Fibroblast of skin of left quadriceps (primary cell): ENCODE measurements around the gene ORC2.
A peak's percentile ranks its signal among the peaks of the same experiment; 100 is the strongest.
"Not testable (repeated sequence)": the region's sequence is repeated elsewhere in the genome, so short reads cannot be mapped to it uniquely, and the experiment has no call there.

Source experiments
- DNase-seq, 2 experiments: peaks; one replicate each; pipeline ENCODE4 v3.0.0-alpha.2; 2013; ENCODE audit warnings: low read depth in 2 of 2

Gene ORC2

GRCh38 chr2:200930947-200931626 is 32.4 kb downstream of the ORC2 start:
- DNase-seq = no peak

- no peak for DNase-seq
These were observed 33.9 kb downstream of the ORC2 start for GRCh38 chr2:200929334-200930249.

GRCh38 chr2:200922439-200922838 is 41.0 kb downstream of the ORC2 start:
- no peak for DNase-seq

- DNase-seq = peak; percentile 24 to 36
These were observed 49.8 kb downstream of the ORC2 start for GRCh38 chr2:200913654-200914053.

- no peak for DNase-seq
These were observed 53.5 kb downstream of the ORC2 start for GRCh38 chr2:200909958-200910357.

- DNase-seq = peak; percentile 20 to 32
These were observed 57.7 kb downstream of the ORC2 start for GRCh38 chr2:200905618-200906296.

- peak; percentile 70 to 75 for DNase-seq
These were observed 61.9 kb downstream of the ORC2 start for GRCh38 chr2:200901459-200902072.

GRCh38 chr2:200899482-200899881 is 64.0 kb downstream of the ORC2 start:
- no peak for DNase-seq

- DNase-seq = peak; percentile 97
These were observed 74.5 kb downstream of the ORC2 start, which contains the start of the genes NIF3L1 and PPIL3 for GRCh38 chr2:200888704-200889625. TSS of gene NIF3L1 (plus strand) at chr2:200889371. CDS start at chr2:200891944, 2,573 bp downstream. TSS of gene PPIL3 (minus strand) at chr2:200889077. CDS start at chr2:200887615, 1,462 bp downstream.

- DNase-seq = not testable (repeated sequence)
These were observed 81.7 kb downstream of the ORC2 start for GRCh38 chr2:200881715-200882249.

GRCh38 chr2:200878289-200878880 is 85.1 kb downstream of the ORC2 start:
- no peak for DNase-seq

GRCh38 chr2:200877443-200877842 is 86.0 kb downstream of the ORC2 start:
- no peak for DNase-seq

- no peak for DNase-seq
These were observed 89.9 kb downstream of the ORC2 start for GRCh38 chr2:200873560-200873959.

- DNase-seq = no peak
These were observed 92.3 kb downstream of the ORC2 start for GRCh38 chr2:200871151-200871550.

GRCh38 chr2:200869014-200869413 is 94.4 kb downstream of the ORC2 start:
- no peak for DNase-seq

GRCh38 chr2:200864176-200865034 is 99.1 kb downstream of the ORC2 start, which contains the start of gene CLK1:
TSS of gene CLK1 (minus strand) at chr2:200864658. CDS start at chr2:200861862, 2,796 bp downstream.
- DNase-seq = peak; percentile 78 to 81

- no peak for DNase-seq
These were observed 99.7 kb downstream of the ORC2 start for GRCh38 chr2:200863782-200864175.

- no peak for DNase-seq
These were observed 100.9 kb downstream of the ORC2 start for GRCh38 chr2:200862532-200863000.
